GM13977 (cell line): ENCODE data around the gene RASSF5.
"Not testable (repeated sequence)": the region's sequence is repeated elsewhere in the genome, so short reads cannot be mapped to it uniquely, and the experiment has no call there.

ENCODE experiments used
- DNase-seq: peaks from one replicate; pipeline ENCODE4 v3.0.0; 2012; ENCODE audit warnings: low spot score
- in situ Hi-C: fragments of 300-500 bp; cut with MboI; formaldehyde crosslinking; loops from one replicate; pipeline ENCODE4 v1.12.0; 2022; ENCODE audit warnings: low sequenced_read_pairs, low pct_unique_long_range_greater_than_20kb, mixed read lengths, inconsistent platforms; ENCODE audit not compliant: unreplicated experiment
- TF ChIP-seq, protein P1 (sequence below): IDR thresholded peaks from 2 replicates; pipeline ENCODE4 v1.5.1; 2012; ENCODE audit warnings: mild to moderate bottlenecking, control low read depth; ENCODE audit not compliant: insufficient read depth; ENCODE audit errors: extremely low read depth, missing control alignments

RASSF5 gene

DNA sequence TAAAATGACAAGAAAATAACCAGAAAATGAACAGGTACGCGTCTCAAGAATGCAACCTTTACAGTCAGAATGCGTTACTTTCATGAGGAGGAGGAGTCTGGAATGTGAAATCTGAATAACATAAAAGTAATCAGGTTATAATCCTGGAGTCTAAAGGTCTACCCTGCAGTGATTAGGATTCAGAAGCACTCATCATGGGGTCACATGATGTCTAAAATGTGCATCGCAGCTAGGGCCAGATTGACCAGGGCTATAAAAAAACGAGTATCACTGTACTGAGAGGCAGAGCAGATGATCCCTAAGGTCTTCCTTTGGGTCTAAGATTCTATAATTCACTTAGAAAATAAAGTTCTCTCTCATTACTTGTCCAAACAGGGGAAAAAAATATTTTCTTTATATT, 97.5 kb downstream of the RASSF5 start:
- DNase-seq, result no peak
- TF ChIP-seq, protein P1, sequence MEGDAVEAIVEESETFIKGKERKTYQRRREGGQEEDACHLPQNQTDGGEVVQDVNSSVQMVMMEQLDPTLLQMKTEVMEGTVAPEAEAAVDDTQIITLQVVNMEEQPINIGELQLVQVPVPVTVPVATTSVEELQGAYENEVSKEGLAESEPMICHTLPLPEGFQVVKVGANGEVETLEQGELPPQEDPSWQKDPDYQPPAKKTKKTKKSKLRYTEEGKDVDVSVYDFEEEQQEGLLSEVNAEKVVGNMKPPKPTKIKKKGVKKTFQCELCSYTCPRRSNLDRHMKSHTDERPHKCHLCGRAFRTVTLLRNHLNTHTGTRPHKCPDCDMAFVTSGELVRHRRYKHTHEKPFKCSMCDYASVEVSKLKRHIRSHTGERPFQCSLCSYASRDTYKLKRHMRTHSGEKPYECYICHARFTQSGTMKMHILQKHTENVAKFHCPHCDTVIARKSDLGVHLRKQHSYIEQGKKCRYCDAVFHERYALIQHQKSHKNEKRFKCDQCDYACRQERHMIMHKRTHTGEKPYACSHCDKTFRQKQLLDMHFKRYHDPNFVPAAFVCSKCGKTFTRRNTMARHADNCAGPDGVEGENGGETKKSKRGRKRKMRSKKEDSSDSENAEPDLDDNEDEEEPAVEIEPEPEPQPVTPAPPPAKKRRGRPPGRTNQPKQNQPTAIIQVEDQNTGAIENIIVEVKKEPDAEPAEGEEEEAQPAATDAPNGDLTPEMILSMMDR, result no peak
- in situ Hi-C loops, result no loop called here

DNA sequence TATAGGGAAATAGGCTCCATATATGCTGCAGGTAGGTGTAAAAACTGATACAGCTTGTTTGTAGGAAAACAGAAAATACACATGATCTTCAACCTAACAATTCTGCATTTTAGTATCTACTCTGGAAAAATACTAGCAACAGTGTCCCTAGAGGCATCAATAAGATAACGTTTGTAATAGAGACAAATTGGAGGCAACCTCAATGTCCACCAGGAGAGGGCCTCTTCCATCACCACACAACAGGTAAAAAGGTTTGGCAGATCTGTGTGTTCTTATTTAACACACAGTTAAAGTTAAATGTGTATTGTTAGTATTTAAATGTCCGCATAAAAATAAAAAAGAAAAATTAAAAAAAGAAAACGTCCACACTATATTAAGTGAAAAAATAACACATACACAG, 99.5 kb downstream of the RASSF5 start:
- no peak for DNase-seq
- TF ChIP-seq, protein P1, result peak; percentile 45
- in situ Hi-C loops, result no loop called here

DNA sequence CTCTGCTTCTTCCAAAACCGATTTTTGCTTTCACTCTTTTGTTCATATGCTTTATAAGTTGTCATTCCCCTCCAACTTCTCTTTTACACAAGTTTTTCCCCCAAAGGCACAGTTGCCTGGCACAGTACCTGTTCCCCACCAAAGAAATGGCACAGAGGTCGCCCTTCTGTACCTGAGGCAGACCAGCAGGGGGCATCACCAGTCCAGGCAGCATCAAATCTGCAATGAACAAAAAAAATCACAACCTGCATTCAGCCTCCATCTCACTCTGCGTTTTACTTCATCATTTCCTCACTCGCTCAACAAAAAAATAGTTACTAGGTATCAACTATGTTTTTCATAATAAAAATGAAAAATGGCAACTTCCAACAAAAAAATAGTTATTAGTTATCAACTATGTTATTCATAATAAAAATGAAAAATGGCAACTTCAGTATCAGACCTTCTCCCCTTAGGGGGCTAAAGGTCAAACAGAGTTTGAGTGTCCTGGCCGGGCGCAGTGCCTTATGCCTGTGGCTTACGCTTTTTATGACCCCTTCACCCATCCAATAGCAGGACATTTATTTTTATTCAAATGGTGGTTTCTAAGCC, 100.9 kb downstream of the RASSF5 start:
- TF ChIP-seq, protein P1, result peak; percentile 84
- peak; percentile 49 for DNase-seq
- in situ Hi-C loops, result no loop called here

DNA sequence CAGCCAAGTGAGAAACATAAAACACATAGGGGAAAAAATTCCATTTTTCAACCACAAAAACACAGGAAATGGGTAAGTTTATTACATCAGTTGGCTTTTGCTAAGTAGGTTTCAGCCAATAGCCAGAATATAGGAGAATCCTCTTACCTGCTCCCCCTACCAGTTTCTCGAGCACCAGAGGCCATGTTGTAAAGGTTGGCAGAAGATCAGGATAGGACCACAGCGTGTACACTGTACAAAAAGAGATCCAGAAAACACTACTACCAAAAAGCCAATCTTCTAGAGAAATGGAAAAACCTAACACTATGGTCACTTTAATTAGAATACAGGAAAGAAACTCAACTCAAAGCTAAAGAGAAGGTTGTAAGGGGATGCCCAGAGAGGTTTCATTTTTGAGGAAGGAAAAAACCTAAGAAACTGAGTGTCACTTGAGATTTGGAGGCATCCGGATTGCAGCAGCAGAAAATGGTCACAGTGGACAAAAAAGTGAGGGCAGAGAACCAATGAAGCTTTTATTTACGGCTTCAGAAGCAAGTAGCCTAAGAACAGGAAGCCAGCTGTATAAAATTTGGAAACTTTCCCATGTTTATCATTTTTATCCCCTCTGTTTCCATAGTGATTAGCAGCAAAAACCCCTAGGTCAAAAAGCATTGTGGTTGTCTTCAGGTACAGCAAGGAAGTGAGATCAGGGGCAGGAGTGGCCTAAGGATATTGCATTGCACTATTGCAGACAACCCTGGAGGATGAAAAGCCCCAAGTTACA, 102.1 kb downstream of the RASSF5 start:
- in situ Hi-C loops, result no loop called here
- TF ChIP-seq, protein P1, result no peak
- peak; percentile 63 for DNase-seq

DNA sequence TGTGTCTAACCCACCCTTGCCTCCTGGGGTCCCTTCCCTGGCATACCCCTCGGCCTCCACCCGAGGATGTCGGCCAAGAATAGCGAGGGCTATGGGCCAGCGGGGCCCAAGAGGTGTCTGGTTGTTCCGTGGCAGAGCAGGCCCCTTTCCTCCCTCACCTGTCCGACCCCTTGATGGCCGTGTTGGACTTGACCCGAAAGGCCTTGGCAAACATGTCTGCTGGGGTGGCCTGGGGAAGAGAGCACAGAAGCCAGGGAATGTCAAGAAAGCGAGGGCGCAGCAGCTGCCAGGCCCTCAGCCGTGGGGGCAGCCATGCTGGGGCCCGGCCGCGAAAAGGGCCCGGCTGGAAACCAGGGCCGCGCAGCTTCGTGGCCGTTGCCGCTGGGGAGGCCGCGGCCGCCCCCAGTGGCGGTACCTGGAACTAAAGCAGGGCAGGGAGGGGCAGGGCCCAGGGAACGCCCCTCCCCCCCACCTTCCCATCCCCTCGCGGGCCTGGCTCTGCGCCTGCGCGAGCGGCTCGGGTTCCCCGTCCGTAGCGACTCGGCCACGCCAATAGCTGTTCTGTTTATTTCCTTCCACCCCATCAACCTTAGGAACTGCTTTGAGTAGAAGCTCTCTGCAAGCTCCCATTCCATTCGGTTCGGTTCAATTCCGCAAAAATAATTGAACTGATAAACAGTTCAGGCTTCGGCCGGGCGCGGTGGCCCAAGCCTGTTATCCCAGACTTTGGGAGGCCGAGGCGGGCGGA, 105.0 kb downstream of the RASSF5 start, which contains the start of gene EIF2D:
TSS of gene EIF2D (minus strand) at position 337 of the 748 bp plus-strand sequence. CDS start at position 214, 123 bp downstream.
- in situ Hi-C loops, result no loop called here
- TF ChIP-seq, protein P1, result peak; percentile 98
- DNase-seq, result peak; percentile 98

DNA sequence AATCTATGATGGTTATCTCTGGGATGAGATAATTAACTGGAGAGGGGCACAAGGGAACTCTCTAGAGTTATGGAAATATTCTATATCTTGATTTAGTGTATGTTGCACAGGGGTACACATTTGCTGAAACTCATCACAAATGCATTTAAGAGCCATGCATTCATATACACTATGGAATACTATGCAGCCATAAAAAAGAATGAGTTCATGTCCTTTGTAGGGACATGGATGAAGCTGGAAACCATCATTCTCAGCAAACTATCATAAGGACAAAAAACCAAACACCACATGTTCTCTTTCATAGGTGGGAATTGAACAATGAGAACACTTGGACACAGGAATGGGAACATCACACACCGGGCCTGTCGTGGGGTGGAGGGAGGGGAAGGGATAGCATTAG, 119.1 kb downstream of the RASSF5 start:
- in situ Hi-C loops, DNase-seq: not testable (repeated sequence)

DNA sequence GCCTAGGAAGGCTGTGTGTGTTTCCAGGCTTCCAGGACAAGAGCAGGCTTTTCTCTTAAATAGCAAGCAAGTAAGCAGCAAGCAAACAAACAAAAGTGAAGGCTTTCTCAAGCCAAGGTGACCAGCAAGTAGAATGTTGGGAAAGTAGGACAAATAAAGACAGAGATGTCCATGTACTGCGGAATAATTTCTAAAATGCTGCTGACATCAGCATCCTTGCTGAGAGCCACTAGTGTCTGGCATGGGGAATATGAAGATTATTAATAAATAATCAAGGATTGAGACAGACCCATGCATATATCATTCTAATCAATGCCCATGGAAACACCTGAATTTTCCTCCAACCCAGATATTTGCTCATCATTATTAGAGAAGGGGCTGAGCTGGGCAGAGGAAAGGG, 121.6 kb downstream of the RASSF5 start:
- no peak for DNase-seq
- in situ Hi-C loops, result no loop called here
- TF ChIP-seq, protein P1, result no peak
